ENCODE measurements around the gene TANGO6.
"Not testable (repeated sequence)": the region's sequence is repeated elsewhere in the genome, so short reads cannot be mapped to it uniquely, and the experiment has no call there.

TANGO6 gene

DNA sequence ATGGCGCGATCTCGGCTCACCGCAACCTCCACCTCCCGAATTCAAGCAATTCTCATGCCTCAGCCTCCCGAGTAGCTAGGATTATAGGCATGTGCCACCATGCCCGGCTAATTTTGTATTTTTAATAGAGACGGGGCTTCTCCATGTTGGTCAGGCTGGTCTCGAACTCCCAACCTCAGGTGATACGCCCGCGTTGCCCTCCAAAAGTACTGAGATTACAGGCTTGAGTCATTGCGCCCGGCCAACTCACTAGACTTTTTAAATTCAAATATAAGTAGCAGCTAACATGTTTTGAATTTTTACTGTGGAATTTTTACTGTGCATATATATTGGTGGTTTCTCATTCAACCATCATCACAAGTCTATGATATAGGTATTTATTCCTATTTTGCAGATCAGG lies 281.6 kb downstream of the TANGO6 start:
- not testable (repeated sequence) for DNase-seq

DNA sequence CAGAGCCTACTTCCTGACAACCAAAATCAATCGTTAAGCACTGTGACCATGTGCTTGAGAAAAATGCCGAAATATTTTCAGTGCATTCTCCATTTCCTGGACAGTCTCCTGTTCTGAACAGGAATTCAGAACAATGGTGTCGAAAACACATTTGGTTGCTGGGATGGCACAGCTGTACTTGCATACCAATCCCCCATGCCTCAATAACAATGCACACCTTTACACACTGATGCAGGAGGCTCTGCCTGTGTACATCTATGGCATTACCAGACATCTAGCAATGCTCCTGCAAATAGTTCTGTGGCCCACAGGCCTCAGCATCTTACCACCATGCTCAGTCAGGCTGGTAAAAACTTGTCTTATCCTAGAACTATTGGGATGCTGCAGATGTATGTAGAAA lies 282.9 kb downstream of the TANGO6 start:
- no peak for DNase-seq

DNA sequence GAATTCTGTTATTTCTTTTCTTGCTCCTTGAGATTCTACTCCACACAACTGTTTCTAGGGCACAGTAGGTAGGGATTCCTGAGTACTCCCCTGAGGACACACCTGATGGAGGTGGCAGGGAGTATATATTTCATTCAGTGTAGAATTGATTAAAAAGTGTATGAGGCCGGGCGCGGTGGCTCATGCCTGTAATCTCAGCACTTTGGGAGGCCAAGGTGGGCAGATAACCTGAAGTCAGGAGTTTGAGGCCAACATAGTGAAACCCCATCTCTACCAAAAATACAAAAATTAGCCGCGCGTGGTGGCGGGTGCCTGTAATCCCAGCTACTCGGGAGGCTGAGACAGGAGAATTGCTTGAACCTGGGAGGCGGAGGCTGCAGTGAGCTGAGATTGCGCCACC lies 283.5 kb downstream of the TANGO6 start:
- DNase-seq = not testable (repeated sequence)

GRCh38 chr16:69127966-69128510 lies 284.7 kb downstream of the TANGO6 start:
- no peak for DNase-seq

DNA sequence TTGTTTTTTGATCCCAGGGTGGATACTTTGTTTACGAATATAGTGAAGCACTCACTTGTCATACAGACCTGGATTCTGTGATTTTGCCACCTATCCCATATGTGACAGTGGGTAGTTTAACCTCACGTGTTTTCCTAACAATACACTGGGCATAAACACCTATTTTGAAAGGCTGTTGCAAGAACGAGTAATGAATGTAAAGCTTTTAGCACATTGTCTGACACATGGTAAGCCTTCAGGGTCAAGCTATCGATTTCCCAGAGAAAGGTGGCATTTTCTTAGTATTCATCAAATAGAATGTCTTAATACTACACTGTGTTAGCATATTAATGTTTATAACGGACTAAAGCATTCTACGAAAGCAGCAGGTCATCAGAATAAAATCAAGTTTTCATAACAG lies 287.1 kb downstream of the TANGO6 start:
- no peak for DNase-seq

DNA sequence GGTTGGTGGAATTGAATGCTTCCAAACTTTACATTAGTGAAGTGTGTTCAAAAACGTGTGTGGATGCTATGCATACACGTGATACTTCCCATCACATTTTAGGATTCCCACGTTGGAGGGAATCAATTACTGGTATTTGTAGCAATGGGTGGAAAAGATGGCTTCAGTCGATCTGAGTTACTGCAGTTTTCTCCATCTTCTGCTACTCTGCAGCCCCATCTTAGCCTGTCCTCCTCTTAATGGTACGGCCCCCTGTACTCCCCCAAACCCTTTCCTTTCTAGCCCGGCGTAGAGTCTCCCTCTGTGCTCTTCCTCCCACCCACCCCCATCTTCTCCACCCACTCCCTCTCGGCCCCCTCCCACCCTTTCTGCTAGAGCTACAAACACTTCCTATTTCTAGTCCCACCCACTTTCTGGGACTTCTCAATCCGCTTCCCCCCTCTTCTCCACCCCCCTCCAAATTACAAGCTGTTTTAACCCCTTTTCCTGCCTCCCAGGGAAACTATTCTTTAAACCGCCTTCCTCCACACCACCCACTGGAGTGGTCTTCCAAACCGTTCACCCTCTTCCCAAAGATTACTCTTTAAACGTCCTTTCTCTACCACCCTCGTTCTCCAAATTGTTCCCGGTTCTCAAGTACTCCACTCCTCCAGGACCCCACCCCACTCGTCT lies 288.0 kb downstream of the TANGO6 start:
- no peak for DNase-seq

- DNase-seq = peak; percentile 55
Measured at GRCh38 chr16:69131839-69132423, 288.6 kb downstream of the TANGO6 start.

DNA sequence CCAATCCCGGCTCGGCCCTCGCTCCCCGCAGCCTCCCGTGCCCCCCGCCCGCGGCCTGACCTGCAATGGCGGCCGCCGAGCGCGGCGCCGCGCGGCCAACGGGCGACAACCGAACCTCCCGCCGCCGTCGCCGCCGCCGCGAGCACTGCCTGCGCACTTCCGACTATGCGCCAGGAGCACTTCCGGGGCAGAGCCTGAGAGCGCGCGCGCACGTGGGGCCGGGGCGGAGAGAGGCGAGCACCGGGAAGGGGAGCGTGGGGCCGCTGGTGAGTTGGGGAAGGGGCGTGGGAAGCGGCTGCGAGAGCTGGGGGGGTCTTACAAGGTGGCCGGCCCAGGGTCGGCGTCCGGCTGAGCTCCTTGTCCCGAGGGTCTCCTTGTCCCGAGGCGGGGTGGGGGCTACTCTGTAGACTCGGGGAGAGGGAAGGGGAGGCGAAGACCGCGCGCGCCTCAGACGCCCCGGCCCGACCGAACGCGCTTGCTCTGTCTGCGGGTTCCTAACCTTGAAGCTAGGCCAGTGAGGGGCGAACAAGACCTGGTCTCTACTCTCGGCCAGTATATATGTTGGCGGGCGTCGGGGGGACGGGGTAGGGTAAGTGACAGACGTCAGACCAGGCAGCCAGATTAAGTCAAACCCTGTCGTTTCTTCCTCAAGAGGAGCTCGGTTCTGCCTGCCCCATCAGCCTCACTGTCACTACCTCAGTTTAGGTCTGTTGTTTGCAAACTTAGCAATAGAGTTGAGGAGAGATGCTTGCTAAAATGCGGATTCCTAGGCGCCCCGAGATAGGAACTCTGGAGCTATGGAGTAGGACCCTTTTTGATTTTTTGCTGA lies 289.3 kb downstream of the TANGO6 start, which contains the start of the genes CHTF8 and UTP4:
Gene CHTF8 (minus strand): TSS at position 165 of the 829 bp plus-strand sequence. CDS start 11,130 bp downstream, outside the sequence.
Gene UTP4 (plus strand): TSS at position 226 of the 829 bp plus-strand sequence. CDS start 811 bp downstream, outside the sequence.
- DNase-seq = peak; percentile 71

- no peak for DNase-seq
Measured at GRCh38 chr16:69133373-69133954, 290.1 kb downstream of the TANGO6 start.
